Activated naive CD4-positive, alpha-beta T cell treated with anti-CD3 and anti-CD28 coated beads, Interleukin-2, amount 50 U/mL, for 24 hours (primary cell): Measurements from ENCODE around the gene ERP29.
A peak's percentile ranks its signal among the peaks of the same experiment; 100 is the strongest.
"Not testable (repeated sequence)": the region's sequence is repeated elsewhere in the genome, so short reads cannot be mapped to it uniquely, and the experiment has no call there.

Experiments used
- H3K27ac Mint-ChIP-seq: one replicate; pipeline ENCODE4 v1.8.0; 2021; ENCODE audit warnings: mild to moderate bottlenecking, mixed read lengths
- H3K27me3 Mint-ChIP-seq: one replicate; pipeline ENCODE4 v1.8.0; 2021; ENCODE audit warnings: mixed read lengths
- H3K36me3 Mint-ChIP-seq: one replicate; pipeline ENCODE4 v1.8.0; 2021; ENCODE audit warnings: mixed read lengths
- H3K4me1 Mint-ChIP-seq: one replicate; pipeline ENCODE4 v1.8.0; 2021; ENCODE audit warnings: mixed read lengths
- H3K4me3 Mint-ChIP-seq: one replicate; pipeline ENCODE4 v1.8.0; 2021; ENCODE audit warnings: mild to moderate bottlenecking, mixed read lengths
- H3K9me3 Mint-ChIP-seq: one replicate; pipeline ENCODE4 v1.8.0; 2021; ENCODE audit warnings: mixed read lengths

The ERP29 gene

GRCh38 chr12:112013601-112014402 lies 576 bp downstream of the ERP29 start:
- peaks cover 68% of the 10 kb centered on the region for H3K4me1 Mint-ChIP-seq
- peak overlapping the region; percentile 93 for H3K27ac Mint-ChIP-seq
- peaks cover 9% of the 10 kb centered on the region for H3K9me3 Mint-ChIP-seq
- H3K36me3 Mint-ChIP-seq = peaks cover 29% of the 10 kb centered on the region
- peak overlapping the region; percentile 87 for H3K4me3 Mint-ChIP-seq
- H3K27me3 Mint-ChIP-seq = no peaks in the 10 kb centered on the region

- peak overlapping the region; percentile 76 for H3K27ac Mint-ChIP-seq
- H3K4me3 Mint-ChIP-seq = peak overlapping the region; percentile 81
- H3K27me3 Mint-ChIP-seq = no peaks in the 10 kb centered on the region
- H3K9me3 Mint-ChIP-seq = peaks cover 9% of the 10 kb centered on the region
- H3K36me3 Mint-ChIP-seq = peaks cover 27% of the 10 kb centered on the region
- H3K4me1 Mint-ChIP-seq = peaks cover 74% of the 10 kb centered on the region
These were observed 2.7 kb downstream of the ERP29 start for GRCh38 chr12:112015938-112016337.

- Mint-ChIP-seq H3K27me3 (no peaks in the 10 kb centered on the region), H3K4me3 (no peak overlapping the region), H3K36me3 (peaks cover 24% of the 10 kb centered on the region), H3K27ac (no peak overlapping the region), H3K4me1 (peaks cover 69% of the 10 kb centered on the region), H3K9me3 (peaks cover 9% of the 10 kb centered on the region)
These were observed 3.8 kb downstream of the ERP29 start for GRCh38 chr12:112017041-112017440.

GRCh38 chr12:112018571-112019237 lies 5.5 kb downstream of the ERP29 start:
- peak overlapping the region; percentile 5 for H3K4me3 Mint-ChIP-seq
- peaks cover 71% of the 10 kb centered on the region for H3K4me1 Mint-ChIP-seq
- H3K27me3 Mint-ChIP-seq = no peaks in the 10 kb centered on the region
- peak overlapping the region; percentile 79 for H3K27ac Mint-ChIP-seq
- peaks cover 9% of the 10 kb centered on the region for H3K9me3 Mint-ChIP-seq
- peaks cover 26% of the 10 kb centered on the region for H3K36me3 Mint-ChIP-seq

GRCh38 chr12:112020947-112021457 lies 7.8 kb downstream of the ERP29 start:
- H3K4me3 Mint-ChIP-seq = no peak overlapping the region
- H3K27me3 Mint-ChIP-seq = no peaks in the 10 kb centered on the region
- peak overlapping the region; percentile 66 for H3K27ac Mint-ChIP-seq
- peaks cover 3% of the 10 kb centered on the region for H3K9me3 Mint-ChIP-seq
- peaks cover 61% of the 10 kb centered on the region for H3K4me1 Mint-ChIP-seq
- peaks cover 18% of the 10 kb centered on the region for H3K36me3 Mint-ChIP-seq

GRCh38 chr12:112022241-112023016 lies 9.2 kb downstream of the ERP29 start:
- H3K4me3 Mint-ChIP-seq = no peak overlapping the region
- peak overlapping the region; percentile 6 for H3K27ac Mint-ChIP-seq
- H3K9me3 Mint-ChIP-seq = no peaks in the 10 kb centered on the region
- H3K27me3 Mint-ChIP-seq = no peaks in the 10 kb centered on the region
- peaks cover 60% of the 10 kb centered on the region for H3K4me1 Mint-ChIP-seq
- peaks cover 14% of the 10 kb centered on the region for H3K36me3 Mint-ChIP-seq

- no peak overlapping the region for H3K27ac Mint-ChIP-seq
- peaks cover 53% of the 10 kb centered on the region for H3K4me1 Mint-ChIP-seq
- H3K4me3 Mint-ChIP-seq = no peak overlapping the region
- no peaks in the 10 kb centered on the region for H3K9me3 Mint-ChIP-seq
- peaks cover 13% of the 10 kb centered on the region for H3K36me3 Mint-ChIP-seq
- no peaks in the 10 kb centered on the region for H3K27me3 Mint-ChIP-seq
These were observed 10.7 kb downstream of the ERP29 start for GRCh38 chr12:112023759-112024396.

- Mint-ChIP-seq H3K9me3 (no peaks in the 10 kb centered on the region), H3K27me3 (no peaks in the 10 kb centered on the region), H3K27ac (peak overlapping the region; percentile 85), H3K4me1 (peaks cover 39% of the 10 kb centered on the region), H3K4me3 (peak overlapping the region; percentile 47), H3K36me3 (peaks cover 19% of the 10 kb centered on the region)
These were observed 12.7 kb downstream of the ERP29 start for GRCh38 chr12:112025808-112026375.

GRCh38 chr12:112029301-112029700 lies 16.1 kb downstream of the ERP29 start:
- peak overlapping the region; percentile 59 for H3K27ac Mint-ChIP-seq
- no peaks in the 10 kb centered on the region for H3K9me3 Mint-ChIP-seq
- H3K4me3 Mint-ChIP-seq = no peak overlapping the region
- H3K4me1 Mint-ChIP-seq = peaks cover 25% of the 10 kb centered on the region
- no peaks in the 10 kb centered on the region for H3K27me3 Mint-ChIP-seq
- peaks cover 21% of the 10 kb centered on the region for H3K36me3 Mint-ChIP-seq

GRCh38 chr12:112031472-112031871 lies 18.2 kb downstream of the ERP29 start:
- Mint-ChIP-seq H3K27ac (peak overlapping the region; percentile 7), H3K4me1 (peaks cover 13% of the 10 kb centered on the region), H3K9me3 (no peaks in the 10 kb centered on the region), H3K4me3 (no peak overlapping the region), H3K27me3 (no peaks in the 10 kb centered on the region), H3K36me3 (peaks cover 24% of the 10 kb centered on the region)

- Mint-ChIP-seq H3K9me3 (no peaks in the 10 kb centered on the region), H3K4me3 (no peak overlapping the region), H3K27me3 (no peaks in the 10 kb centered on the region), H3K36me3 (peaks cover 25% of the 10 kb centered on the region), H3K4me1 (peaks cover 8% of the 10 kb centered on the region), H3K27ac (no peak overlapping the region)
These were observed 19.1 kb downstream of the ERP29 start for GRCh38 chr12:112032292-112032691.

GRCh38 chr12:112035219-112035785 lies 22.1 kb downstream of the ERP29 start:
- H3K27ac Mint-ChIP-seq = peak overlapping the region; percentile 30
- H3K4me1 Mint-ChIP-seq = no peaks in the 10 kb centered on the region
- H3K9me3 Mint-ChIP-seq = no peaks in the 10 kb centered on the region
- no peaks in the 10 kb centered on the region for H3K27me3 Mint-ChIP-seq
- no peak overlapping the region for H3K4me3 Mint-ChIP-seq
- peaks cover 25% of the 10 kb centered on the region for H3K36me3 Mint-ChIP-seq

GRCh38 chr12:112036614-112037013 lies 23.4 kb downstream of the ERP29 start:
- peaks cover 23% of the 10 kb centered on the region for H3K36me3 Mint-ChIP-seq
- not testable (repeated sequence) for H3K27ac Mint-ChIP-seq

GRCh38 chr12:112046003-112046402 lies 32.8 kb downstream of the ERP29 start:
- H3K4me1 Mint-ChIP-seq = no peaks in the 10 kb centered on the region
- no peak overlapping the region for H3K27ac Mint-ChIP-seq
- H3K27me3 Mint-ChIP-seq = no peaks in the 10 kb centered on the region
- no peaks in the 10 kb centered on the region for H3K9me3 Mint-ChIP-seq
- no peak overlapping the region for H3K4me3 Mint-ChIP-seq
- H3K36me3 Mint-ChIP-seq = peaks cover 14% of the 10 kb centered on the region

More at GRCh38 chr12:112036614-112037013, 23.4 kb downstream of the ERP29 start:
- not testable (repeated sequence) for H3K27me3 Mint-ChIP-seq, H3K4me1 Mint-ChIP-seq, H3K9me3 Mint-ChIP-seq, H3K4me3 Mint-ChIP-seq
